GM21723 (cell line): ENCODE measurements around the gene KRTAP4-3.
"Not testable (repeated sequence)": the region's sequence is repeated elsewhere in the genome, so short reads cannot be mapped to it uniquely, and the experiment has no call there.

ENCODE experiments used
- ATAC-seq: cut with Tn5 transposase; IDR thresholded peaks from one replicate; pipeline ENCODE4 v1.9.1; 2021; ENCODE audit warnings: mild to moderate bottlenecking, moderate library complexity; ENCODE audit not compliant: unreplicated experiment

Gene KRTAP4-3

DNA sequence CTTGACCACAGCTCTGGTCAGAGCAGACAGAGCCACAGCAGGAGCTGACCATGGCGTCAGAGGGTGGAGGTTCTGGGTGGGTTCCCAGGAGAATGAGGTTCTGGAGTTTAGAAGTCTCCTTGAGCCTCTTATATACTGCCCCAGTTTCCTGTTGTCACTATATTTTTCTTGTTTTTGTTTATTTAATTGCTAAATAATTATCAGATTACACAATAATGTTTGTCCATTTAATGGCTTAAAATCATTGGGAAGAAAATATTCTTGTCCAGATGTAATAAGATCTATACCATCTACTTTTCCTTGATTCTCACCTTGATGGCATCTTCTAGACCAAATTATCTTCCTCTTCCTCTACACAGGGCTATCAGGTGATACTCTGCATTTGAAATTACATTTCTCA lies at the start of gene KRTAP4-3:
KRTAP4-3 (minus strand) TSS at position 101 of the 400 bp plus-strand sequence; CDS start at position 52, 49 bp downstream.
- ATAC-seq = no peak

DNA sequence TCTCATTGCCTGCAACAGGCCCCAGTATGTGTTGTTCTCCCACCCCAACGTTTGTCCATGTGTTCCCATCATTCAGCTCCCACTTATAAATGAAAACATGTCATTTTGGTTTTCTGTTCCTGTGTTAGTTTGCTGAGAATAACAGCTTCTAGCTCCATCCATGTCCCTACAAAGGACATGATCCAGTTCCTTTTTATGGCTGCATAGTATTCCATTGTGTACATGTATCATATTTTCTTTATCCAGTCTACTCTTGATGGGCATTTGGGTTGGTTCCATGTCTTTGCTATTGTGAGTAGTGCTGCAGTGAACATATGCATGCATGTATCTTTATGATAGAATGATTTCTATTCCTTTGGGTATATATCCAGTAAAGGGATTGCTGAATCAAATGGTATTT lies 47.7 kb upstream of the KRTAP4-3 start:
- no peak for ATAC-seq

DNA sequence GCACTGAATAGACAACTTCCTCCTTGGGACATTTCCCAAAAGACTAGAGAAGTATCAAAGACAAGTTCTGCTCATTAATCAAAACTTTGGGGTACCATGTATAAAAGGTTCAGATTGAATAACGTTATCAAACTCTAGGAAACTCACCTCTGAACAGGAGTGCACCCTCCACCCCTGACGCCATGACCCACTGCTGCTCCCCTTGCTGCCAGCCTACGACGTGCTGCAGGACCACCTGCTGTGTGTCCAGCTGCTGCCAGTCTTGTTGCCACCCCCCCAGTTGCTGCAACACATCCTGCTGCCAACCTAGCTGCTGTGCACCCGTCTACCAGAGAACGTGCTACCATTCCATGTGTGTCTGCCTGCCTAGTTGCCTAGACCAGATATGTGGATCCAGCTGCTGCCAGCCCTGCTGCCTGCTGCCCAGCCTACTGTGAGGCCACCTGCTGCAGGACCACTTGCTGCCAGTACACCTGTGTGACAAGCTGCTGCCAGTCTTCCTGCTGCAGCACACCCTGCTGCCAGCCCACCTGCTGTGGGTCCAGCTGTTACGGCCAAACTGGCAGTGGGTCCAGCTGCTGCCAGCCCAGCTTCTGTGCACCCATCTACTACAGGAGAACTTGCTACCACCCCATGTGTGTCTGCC lies 44.6 kb upstream of the KRTAP4-3 start:
- ATAC-seq = no peak

DNA sequence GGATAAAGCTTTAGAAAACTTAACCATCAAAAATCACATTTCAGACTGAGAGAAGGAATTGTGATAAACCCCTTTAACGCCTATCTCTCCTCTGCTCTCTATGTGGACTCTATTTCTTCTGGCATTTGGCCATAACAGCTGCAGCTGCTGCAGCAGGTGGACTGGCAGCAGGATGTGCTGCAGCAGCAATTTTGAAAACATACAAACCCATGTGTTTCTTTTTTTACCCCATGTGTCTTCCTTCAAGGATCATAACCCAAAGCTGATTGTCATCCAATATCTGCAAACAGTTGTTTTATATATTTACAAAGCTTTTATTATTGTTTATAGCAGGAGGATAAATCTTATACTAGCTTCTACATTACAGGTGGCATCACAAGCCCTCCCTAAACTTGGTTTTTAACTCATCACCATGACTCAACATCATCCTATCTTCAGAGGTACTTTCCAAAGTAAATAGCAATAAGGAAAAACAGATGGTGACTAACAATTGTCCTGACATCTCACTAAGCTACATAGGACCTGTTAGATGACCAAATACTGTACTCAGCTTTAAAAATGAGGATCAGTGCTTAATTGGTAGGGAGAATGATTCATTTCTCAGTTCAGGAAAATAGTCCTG lies 43.9 kb upstream of the KRTAP4-3 start:
- no peak for ATAC-seq

DNA sequence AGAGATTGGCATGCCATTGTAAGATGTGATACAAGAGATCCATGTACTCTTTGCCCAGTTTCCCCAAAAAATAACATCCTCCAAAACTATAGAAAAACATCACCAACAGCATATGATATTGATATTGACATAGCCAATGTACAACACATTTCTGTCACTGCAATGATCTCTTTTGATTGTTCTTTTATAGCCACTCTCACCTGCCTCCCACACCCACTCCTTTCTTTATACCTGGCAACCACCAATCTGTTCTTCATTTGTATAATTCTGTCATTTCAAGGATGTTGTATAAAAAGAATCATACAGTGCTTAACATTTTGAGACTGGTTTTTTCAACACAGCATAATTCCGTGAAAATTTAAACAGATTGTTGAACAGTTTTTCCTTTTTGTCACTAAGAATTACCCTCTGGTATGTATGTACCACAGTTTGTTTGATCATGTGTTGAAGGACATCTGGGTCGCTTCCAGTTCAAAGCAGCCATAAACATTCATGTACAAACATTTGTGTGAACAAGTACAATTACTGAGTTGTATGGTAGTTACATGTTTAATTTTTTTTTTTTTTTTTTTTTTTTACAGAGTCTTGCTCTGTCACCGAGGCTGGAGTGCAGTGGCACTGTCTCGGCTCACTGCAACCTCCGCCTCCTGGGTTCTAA lies 31.5 kb upstream of the KRTAP4-3 start:
- no peak for ATAC-seq

DNA sequence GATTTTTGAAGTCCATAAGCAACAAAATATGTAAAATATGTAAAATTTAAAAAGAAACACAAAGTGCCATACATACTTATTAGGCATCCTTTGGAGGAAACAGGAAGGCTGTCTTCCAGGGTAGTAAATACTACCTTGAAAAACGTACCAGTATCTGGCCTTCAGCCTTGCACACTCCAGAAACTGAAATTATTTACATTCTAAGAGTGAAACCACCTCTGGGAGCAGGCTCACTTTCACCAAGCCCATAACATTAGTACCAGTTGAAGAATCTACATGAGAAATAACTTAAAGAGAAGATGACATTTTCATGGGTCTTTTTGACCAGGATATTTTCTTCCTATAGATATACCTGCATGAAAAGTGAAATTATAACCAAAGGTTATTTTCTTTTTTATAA lies 28.0 kb upstream of the KRTAP4-3 start:
- ATAC-seq = no peak

DNA sequence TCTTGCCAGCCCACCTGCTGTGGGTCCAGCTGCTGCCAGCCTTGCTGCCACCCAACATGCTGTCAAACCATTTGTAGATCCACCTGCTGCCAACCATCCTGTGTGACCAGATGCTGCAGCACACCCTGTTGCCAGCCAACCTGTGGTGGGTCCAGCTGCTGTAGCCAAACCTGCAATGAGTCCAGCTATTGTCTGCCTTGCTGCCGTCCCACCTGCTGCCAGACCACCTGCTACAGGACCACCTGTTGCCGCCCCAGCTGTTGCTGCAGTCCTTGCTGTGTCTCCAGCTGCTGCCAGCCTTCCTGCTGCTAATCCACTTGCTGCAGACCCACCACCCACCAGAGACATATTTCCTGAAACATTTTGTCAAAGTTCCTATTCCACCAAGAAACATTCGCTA lies 22.3 kb upstream of the KRTAP4-3 start:
- no peak for ATAC-seq

DNA sequence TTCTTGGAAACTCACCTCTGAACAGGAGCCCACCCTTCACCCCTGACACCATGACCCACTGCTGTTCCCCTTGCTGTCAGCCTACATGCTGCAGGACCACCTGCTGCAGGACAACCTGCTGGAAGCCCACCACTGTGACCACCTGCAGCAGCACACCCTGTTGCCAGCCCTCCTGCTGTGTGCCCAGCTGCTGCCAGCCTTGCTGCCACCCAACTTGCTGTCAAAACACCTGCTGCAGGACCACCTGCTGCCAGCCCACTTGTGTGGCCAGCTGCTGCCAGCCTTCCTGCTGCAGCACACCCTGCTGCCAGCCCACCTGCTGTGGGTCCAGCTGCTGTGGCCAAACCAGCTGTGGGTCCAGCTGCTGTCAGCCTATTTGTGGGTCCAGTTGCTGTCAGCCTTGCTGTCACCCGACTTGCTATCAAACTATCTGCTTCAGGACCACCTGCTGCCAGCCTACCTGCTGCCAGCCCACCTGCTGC lies 21.9 kb upstream of the KRTAP4-3 start, which contains the start of gene KRTAP9-1:
KRTAP9-1 (plus strand) TSS at position 51 of the 482 bp plus-strand sequence; CDS start at position 51, 0 bp downstream.
- not testable (repeated sequence) for ATAC-seq

DNA sequence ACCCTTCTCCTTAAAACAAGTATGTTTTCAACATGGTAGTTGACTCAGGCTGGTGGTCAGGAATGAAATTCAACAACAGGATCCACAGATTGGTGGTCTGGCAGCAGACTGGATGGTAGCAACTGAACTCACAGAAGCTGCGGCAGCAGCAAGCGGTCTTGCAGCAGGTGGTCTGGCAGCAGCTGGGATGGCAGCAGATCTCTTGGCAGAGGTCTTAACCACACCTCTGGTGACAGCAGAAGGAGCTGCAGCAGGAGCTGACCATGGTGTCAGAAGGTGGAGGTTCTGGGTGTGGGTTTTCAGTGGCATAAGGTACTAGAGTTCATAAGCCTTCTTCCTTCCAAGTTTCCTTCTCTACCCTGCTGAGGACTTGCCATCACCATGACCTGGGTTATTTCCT lies 18.9 kb upstream of the KRTAP4-3 start:
- no peak for ATAC-seq

DNA sequence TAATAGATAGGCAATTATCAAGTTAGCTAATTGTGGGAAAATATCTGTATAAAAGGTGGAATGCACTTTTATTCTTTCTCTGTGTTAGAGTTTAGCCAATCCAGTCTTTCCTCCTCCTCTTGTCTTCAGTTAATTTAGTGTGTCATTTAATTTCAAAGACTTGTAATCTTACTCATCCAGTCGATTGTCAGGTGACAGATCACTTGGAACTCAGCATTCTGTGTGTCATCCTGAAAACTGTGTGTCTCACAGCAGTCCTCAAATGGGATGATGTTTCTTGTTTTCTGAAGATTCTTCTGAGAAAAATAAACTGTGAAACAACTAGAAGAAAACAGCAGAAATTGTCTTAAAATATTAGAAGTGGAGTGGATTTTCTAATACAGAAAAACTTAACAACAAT lies 17.0 kb upstream of the KRTAP4-3 start:
- ATAC-seq = no peak

DNA sequence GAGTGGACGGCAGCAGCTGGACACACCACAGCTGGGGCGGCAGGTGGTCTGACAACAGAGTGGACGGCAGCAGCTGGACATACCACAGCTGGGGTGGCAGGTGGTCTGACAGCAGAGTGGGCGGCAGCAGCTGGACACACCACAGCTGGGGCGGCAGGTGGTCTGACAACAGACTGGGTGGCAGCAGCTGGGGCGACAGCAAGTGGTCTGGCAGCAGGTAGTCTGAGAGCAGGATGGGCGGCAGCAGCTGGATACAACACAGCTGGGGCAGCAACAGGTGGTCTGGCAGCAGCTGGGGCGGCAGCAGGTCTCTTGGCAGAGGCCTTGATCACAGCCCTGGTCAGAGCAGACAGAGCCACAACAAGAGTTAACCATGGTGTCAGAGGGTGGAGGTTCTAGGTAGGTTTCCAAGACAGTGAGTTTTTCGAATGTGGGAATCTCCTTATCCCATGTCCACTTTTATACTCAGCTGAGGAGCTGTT lies 16.5 kb upstream of the KRTAP4-3 start, which contains the start of gene KRTAP4-1:
KRTAP4-1 (minus strand) TSS at position 432 of the 482 bp plus-strand sequence; CDS start at position 375, 57 bp downstream.
- ATAC-seq = no peak

DNA sequence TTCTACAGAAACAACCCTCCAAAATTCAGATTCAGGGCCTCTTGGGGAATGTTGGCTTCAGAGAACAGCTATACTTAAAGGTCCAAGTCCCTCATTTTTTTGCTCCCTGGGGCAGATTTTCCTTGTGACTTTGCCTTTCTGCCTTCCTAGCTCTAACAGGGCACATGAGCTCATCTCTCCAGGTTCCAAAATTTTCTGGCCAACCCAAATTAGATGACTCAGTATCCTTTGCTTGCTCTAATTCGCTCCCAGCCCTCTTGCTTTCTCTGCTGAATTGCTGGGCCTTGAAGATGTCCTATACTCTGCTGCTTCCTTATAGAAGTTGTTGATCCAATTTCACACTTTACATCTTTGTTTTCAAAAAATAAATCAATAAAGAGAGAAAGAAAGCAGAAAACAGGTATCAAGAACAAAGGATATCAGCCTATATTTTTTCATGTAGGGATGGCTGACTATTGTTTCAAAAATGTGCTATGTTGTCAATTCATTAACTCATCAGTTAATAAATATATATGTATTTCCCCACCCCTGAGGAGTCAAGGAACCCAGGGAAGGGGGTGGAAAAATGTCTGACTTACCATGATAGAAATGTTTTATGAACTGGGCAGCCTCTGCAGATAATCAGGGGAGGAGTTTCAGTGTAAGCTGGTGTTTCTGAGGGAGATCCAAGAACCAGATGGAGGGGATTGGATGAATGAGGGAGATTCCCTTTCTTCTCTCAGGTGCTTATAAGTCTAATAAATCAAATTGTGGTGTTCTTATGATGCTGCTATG lies 11.0 kb upstream of the KRTAP4-3 start:
- no peak for ATAC-seq

DNA sequence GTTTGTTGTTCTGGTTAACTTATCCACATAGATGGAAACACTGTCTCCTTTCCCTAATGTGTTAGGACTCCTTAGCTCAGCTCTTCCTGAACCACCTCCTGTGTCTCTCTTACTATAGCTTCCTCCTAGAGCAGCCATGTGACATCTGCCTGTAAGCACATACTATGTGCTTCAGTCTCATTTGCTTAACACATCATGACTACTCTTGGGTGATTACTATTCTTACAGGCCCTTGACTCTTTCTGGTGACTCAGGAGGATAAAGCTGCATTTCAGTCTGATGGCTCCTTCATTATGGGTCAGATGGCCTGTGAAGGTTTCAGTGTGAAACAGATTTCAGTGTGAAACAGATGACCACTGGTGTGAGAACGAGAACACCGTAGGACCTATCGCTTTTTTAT lies 10.3 kb upstream of the KRTAP4-3 start:
- ATAC-seq = no peak

DNA sequence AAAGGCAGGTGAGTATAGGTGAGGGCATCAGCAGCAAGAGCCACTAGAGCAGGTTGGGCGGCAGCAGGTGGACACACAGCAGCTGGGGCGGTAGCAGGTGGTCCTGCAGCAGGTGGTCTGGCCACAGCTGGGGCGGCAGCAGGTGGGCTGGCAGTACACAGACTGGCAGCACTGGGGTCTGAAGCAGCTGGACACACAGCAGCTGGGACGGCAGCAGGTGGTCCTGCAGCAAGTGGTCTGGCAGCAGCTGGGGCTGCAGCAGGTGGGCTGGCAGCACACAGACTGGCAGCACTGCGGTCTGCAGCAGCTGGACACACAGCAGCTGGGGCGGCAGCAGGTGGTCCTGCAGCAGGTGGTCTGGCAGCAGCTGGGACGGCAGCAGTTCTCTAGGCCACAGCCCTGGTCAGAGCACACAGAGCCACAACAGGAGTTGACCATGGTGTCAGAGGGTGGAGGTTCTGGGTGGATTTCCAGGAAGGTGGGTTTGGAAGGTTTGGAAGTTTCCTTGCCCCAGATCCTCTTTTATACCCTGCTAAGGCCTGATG lies 9.8 kb upstream of the KRTAP4-3 start, which contains the start of gene KRTAP4-2:
KRTAP4-2 (minus strand) TSS at position 495 of the 545 bp plus-strand sequence; CDS start at position 438, 57 bp downstream.
- no peak for ATAC-seq

DNA sequence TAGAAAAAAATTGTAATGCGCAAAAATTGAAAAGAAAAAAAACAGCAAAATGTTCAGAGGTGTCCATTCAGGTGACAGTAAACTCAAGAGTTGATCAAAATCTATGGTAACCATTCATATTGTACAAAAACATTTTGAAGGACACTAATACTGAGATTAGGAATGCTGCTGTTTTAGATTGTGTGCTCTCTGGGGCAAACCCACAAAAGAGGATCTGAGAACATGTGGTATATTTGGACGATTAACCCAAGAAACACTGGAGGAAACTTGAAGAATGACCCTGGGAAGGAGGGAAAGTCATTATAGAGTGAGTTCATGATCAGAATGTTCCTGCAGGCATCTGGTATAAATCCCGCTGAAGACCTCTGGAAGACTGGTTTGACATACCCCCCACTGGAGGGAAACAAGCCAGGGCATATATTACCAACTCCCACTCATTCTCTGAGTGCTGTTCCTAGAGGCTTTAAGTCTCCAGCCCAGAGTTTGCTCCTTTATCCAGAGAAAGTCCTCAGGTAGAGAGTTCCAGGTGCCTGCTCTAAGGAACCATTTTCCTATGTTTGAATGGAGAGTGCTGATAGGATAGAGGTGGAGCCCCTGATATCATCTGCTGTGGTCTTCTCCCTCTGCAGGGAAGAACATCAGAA lies 8.8 kb upstream of the KRTAP4-3 start:
- no peak for ATAC-seq

DNA sequence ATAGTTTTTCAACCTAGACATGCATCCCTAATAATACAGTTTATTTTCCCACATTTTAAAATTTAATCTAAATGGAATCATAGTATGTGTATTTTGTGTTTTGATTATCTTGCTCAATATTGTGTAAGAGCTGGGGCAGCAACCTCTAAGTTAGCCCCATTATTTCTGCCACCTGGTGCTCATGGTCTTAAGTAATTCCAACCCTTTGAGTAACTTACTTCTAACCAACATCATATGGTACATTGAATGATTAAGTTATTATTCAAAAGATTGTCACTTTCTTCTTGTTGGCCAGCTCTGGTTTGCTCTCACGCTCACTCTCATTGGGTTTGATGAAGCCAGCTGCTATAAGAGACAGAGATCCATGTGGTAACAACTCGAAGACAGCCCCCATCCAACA lies 3.9 kb upstream of the KRTAP4-3 start:
- no peak for ATAC-seq

DNA sequence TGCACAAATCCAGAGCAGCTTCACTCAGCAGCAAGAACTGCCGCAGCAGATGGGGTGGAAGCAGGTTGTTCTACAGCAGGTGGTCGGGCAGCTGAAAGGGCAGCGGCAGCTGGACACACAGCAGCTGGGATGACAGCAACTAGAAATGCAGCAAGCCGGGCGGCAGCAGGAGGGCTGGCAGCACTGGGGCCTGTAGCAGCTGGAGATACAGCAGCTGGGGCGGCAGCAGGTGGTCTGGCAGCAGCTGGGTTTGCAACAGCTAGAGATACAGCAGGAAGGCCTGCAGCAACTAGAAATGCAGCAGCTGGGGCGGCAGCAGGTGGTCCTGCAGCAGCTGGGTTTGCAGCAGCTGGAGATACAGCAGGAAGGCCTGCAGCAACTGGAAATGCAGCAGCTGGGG lies 460 bp downstream of the KRTAP4-3 start:
- no peak for ATAC-seq

DNA sequence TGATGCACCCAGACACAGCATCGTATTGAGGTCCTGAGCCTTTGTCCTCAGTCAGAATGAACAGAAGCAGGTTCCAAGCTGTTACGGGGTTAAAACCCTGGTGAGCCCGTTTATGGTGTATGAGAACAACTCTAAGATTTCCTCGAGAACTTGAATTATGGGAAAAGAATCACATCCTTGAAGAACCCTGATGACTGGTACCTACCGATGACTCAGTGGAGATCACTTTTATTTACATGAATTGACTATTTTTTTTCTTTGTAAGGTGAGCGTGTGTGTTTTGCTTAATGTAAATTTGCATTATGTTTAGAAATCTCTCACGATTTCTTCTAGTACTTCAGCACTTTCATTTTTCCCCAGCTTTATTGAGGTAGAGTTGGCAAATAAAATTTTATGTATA lies 4.2 kb downstream of the KRTAP4-3 start:
- ATAC-seq = no peak

DNA sequence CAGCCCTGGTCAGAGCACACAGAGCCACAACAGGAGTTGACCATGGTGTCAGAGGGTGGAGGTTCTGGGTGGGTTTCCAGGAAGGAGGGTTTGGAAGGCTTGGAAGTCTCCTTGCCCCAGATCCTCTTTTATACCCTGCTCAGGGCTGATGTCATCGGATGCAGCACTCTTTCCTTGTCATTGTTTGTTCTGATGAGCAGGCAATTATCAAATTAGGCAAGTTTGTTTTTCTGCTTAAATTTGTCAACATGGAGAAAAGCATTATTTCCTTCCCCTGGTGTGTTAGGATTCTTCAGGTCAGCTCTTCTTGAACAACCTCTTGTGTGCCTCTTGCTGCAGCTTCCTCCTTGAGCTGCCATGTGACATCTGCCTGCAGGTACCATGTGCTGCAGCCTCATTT lies 7.4 kb downstream of the KRTAP4-3 start, which contains the start of gene KRTAP4-4:
KRTAP4-4 (minus strand) TSS at position 101 of the 400 bp plus-strand sequence; CDS start at position 44, 57 bp downstream.
- no peak for ATAC-seq

DNA sequence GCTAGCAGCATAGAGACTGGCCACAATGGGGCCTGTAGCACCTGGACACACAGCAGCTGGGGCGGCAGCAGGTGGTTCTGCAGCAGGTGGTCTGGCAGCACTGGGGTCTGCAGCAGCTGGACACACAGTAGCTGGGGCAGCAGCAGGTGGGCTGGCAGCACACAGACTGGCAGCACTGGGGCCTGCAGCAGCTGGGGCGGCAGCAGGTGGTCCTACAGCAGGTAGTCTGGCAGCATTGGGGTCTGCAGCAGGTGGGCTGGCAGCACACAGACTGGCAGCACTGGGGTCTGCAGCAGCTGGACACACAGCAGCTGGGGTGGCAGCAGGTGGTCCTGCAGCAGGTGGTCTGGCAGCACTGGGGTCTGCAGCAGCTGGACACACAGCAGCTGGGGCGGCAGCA lies 7.8 kb downstream of the KRTAP4-3 start:
- not testable (repeated sequence) for ATAC-seq
